ENCODE results near the gene CYB5D1.

Gene CYB5D1

GRCh38 chr17:7833795-7834541, 23.8 kb upstream of the CYB5D1 start, which contains the start of gene KDM6B:
Gene KDM6B, plus strand, starts transcription at chr17:7834217. Its CDS starts 11,338 bp downstream, at chr17:7845555.
- DNase-seq (ENCODE audit: low read depth in 1 of 2, low spot score in 1 of 2), result peak; percentile 70 to 74

DNA sequence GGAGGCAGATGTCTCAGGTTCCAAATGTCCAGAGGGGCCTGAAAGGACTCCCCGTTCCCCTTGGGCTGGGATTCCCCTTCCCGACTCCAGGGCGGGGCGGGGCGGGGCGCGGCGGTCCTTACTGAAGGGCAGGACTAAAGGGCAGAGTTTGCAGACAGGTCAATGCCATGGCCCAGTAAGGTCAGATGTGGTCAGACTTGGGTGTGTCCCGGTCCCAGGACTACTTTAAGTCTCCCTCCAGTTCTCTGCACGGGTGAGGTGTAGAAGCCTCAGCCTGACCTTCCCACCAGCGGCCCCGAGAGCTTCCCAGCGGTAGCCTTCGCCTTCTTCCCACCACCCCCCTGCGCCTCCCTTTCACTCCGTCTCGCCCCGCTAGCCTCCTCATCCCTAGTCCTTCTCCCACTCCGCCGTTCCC, 23.3 kb upstream of the CYB5D1 start:
- DNase-seq (ENCODE audit: low read depth in 1 of 2, low spot score in 1 of 2), result no peak

- peak; percentile 62 to 83 for DNase-seq (ENCODE audit: low read depth in 1 of 2, low spot score in 1 of 2)
Observed at GRCh38 chr17:7834957-7835813, 22.6 kb upstream of the CYB5D1 start.

DNA sequence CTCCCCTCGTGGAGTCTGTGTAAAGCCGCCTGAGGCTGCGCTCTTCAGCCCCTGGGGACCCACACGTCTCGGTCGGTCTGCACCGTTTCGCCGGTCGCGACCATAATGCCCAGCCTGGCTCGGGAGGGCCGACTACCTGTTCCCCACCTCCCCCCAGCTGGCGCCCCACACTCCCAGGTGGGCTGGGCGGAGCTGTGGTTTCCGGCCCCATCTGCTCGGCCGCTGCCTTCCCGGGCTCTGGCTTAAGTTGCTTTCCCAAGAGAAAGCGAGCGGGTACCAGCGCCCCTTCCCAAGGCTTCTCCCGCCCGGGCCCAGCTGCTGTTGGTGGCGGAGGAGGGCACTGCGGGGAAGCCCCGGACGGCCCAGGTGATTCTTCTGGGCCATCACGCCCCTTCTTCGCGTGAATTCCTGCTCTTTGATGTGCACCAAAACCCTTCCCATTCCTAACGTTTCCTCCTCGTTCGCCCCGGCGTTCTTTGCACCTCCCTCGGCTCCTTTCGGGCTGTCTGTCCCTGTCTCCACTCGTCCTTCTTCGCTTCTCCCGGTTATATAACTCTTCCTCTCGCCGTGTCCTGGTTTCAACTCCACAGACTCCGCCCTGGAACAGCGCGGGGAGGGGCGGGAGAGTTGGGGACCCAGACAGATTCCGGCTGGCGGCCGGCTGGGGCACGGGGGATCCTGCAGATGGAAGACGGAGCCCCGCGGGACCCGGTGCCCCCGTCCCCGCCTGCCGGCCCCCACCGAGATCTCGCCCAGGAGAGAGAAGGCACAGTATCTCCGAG, 21.8 kb upstream of the CYB5D1 start:
- DNase-seq (ENCODE audit: low read depth in 1 of 2, low spot score in 1 of 2), result no peak

DNA sequence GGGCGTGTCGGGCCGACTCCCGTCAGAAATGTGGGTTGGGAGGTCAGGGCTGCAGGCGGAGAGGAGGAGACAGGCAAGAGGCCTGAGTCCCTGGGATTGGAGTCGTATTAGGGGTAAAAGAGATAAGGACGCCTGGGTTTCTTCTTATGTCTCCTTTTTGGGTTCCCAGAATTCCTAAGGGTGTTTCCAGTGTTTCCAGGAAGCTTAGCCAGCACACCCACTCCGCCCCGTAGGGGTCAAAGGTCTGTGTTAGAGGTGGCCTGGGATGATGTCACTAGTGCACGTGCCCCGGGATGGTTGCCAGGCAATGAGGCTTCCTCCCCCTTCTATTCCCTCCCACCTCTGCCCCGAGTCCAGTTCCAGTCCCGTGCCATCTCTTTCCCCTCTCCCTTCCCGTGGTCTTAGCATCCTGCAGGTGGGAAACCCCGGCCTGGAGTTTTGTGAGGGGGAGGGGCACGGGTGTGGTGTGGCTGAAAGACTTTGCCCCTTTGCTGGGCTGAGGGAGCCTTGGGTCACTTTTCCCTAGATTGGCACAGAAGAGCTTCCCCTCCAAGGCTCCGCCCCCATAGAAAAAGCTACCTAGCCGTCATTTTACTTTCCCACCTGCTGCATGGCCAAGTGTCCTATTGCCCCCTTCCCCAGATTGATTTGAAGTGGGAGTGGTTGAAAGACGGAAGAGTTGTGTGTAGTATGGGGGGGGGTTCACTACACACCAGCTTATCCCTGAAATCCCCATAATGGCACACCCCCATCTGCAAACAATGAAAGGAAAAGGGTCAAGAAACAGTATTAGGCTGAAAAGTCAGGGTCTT, 21.0 kb upstream of the CYB5D1 start:
- DNase-seq (ENCODE audit: low read depth in 1 of 2, low spot score in 1 of 2), result peak in 1 of 2 donors; percentile 50

- DNase-seq (ENCODE audit: low read depth in 1 of 2, low spot score in 1 of 2), result no peak
Observed at GRCh38 chr17:7837408-7838088, 20.3 kb upstream of the CYB5D1 start.

GRCh38 chr17:7838090-7839075, 19.4 kb upstream of the CYB5D1 start:
- DNase-seq (ENCODE audit: low read depth in 1 of 2, low spot score in 1 of 2), result no peak

DNA sequence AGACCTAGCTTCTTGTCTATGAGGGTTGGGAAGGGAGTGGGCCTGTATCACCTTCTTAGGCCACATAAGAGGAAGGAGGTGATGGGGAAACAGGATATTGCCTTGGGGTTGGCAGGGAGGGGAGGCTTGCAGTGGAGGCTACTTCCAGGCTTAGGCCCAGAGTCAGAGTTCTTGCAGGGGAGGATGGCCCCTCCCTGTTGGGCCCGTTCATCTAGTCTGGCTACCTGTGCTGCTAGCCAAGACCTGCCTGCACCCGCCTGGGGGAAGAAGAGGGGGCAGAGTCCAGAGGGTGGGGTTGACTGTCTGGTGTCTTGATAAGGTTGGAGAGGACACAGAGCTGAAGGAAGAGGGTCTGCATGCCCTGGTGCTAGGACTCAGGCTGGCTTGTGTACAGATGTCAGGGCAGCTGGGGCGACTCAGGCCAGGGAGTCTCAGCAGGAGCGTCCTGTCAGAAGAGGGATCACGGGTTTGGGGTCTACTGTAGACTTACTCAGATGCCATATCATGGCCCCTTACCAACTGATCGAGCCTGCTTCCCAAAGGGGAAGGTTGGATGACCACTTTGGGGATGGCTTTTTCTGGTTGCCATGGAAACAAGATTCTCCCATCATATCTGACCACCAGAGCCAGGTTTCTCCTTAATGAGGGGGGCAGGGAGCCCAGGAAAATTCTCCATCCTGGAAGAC, 18.5 kb upstream of the CYB5D1 start:
- no peak for DNase-seq (ENCODE audit: low read depth in 1 of 2, low spot score in 1 of 2)

- no peak for DNase-seq (ENCODE audit: low read depth in 1 of 2, low spot score in 1 of 2)
Observed at GRCh38 chr17:7839876-7840261, 17.9 kb upstream of the CYB5D1 start.

DNA sequence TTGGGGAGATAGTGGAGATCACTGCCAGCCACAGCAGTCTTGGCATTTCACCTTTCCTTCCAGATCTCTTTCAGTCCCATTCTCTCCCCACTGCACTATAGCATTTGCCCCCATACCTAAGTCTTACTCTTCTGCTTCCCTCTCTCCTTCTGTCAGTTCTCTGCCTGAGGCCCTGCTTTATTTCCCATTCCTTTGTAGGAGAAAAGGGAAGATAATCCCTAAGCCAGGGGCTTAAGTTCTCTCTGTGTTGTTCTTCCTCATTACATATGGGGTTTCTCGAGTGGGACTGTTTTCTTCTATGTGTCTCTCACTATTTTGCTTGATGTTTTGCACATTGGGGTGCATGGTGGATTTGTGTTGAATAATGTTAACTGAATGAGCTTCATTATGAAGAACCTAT, 17.4 kb upstream of the CYB5D1 start:
- no peak for DNase-seq (ENCODE audit: low read depth in 1 of 2, low spot score in 1 of 2)

- no peak for DNase-seq (ENCODE audit: low read depth in 1 of 2, low spot score in 1 of 2)
Observed at GRCh38 chr17:7840875-7841274, 16.9 kb upstream of the CYB5D1 start.

DNA sequence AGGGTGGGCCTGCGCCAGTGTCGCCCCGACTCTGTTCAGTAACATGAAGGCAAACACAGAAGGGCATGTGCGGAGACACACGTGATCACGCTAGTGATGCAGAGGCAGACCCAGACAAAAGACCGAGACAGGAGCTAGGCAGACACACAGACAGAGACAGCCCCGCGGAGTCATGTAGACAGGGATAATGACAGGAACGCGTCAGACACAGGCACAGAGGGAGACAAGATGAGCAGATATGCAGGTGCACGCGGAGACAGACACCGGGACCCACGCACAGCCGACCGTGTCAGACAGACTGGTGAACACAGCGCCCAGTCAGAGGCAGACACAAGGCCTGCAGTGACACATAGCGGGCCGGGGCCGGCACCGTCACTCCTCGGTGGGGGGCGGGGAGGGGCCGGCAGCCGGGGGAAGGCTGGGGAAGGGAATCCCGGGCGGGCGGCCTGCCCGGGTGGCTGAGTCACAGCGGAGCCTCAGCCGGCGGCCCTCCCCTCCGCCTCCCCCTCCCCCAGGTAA, 16.3 kb upstream of the CYB5D1 start:
- peak; percentile 79 to 93 for DNase-seq (ENCODE audit: low read depth in 1 of 2, low spot score in 1 of 2)

DNA sequence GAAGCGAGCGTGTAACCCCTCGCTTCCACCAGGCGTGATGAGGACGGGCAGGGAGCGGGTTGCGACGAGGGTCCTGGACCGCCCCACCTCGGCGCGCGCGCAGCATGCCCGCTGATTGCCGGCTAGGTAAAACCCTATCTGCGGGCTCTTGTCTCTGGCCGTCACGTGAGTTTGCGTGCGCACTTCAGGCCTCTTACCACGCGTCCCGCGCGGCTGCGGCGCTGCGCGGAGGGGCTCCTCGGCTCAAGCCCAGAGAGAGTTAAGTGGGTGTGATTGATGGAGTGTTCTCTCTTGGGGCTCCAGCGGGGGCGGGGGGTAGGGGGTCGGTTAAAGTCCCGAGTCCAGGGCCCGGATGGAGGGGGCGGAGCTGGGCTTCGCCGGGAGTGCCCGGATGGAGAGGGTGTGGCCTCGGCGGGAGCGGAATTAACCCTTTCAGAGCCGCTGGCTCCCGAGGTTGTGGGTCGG, 15.9 kb upstream of the CYB5D1 start:
- DNase-seq (ENCODE audit: low read depth in 1 of 2, low spot score in 1 of 2), result peak; percentile 68 to 78

- DNase-seq (ENCODE audit: low read depth in 1 of 2, low spot score in 1 of 2), result peak; percentile 69 to 97
Observed at GRCh38 chr17:7842380-7843256, 15.2 kb upstream of the CYB5D1 start.

DNA sequence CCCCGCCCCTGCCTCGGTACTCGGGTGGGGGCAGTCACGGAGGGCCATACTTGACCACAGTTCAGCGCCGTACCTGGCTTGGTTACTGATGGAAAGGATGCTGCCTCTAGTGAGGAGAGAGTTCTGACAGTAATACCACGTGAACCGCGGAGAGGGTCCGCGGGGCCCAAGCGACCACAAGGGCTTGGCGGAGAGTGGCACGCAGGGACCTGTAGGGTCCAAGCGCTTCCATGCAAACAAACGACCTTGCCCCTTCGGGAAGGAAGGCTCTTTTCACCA, 14.6 kb upstream of the CYB5D1 start:
- no peak for DNase-seq (ENCODE audit: low read depth in 1 of 2, low spot score in 1 of 2)

- DNase-seq (ENCODE audit: low read depth in 1 of 2, low spot score in 1 of 2), result peak; percentile 70 to 89
Observed at GRCh38 chr17:7843536-7844291, 14.1 kb upstream of the CYB5D1 start.

Measured in activated T-helper 1 cell treated with anti-CD3 and anti-CD28 coated beads, Interleukin-2, amount 50 U/mL, for 16 hours (primary cell).